22Rv1 (cell line): ENCODE data around the gene NR1D1.
"Not testable (repeated sequence)": the region's sequence is repeated elsewhere in the genome, so short reads cannot be mapped to it uniquely, and the experiment has no call there.

Experiments
- H3K27ac ChIP-seq: fragments of 450-650 bp; 2 replicates; pipeline ENCODE4 v1.5.1; 2017
- ZFX ChIP-seq: fragments of 450-650 bp; IDR thresholded peaks from 2 replicates; pipeline ENCODE4 v1.6.1; 2017; ENCODE audit warnings: antibody characterized with exemption, borderline replicate concordance
- TF ChIP-seq, protein P1 (sequence below): fragments of 450-650 bp; IDR thresholded peaks from 2 replicates; pipeline ENCODE4 v1.5.1; 2017; ENCODE audit warnings: mild to moderate bottlenecking

NR1D1 gene

DNA sequence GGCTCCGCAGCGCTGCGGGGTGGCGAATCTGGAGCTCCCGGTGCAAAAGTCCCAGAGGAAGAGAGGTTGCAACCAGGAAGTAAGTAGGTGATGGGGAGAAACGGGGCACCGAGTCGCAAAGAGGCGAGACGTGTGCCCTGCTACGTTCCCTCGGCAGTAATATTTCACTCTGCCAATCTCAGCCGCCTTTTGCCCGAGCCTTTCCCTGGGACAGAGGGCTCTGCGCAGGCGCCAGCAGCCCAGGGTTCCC, at the start of gene NR1D1:
Gene NR1D1, minus strand, starts transcription at position 171 of the 250 bp plus-strand sequence. CDS start 495 bp downstream, outside the sequence.
- H3K27ac ChIP-seq: peak within 1 kb of the TSS; percentile 64
- TF ChIP-seq ZFX: no peak
- TF ChIP-seq, protein P1, sequence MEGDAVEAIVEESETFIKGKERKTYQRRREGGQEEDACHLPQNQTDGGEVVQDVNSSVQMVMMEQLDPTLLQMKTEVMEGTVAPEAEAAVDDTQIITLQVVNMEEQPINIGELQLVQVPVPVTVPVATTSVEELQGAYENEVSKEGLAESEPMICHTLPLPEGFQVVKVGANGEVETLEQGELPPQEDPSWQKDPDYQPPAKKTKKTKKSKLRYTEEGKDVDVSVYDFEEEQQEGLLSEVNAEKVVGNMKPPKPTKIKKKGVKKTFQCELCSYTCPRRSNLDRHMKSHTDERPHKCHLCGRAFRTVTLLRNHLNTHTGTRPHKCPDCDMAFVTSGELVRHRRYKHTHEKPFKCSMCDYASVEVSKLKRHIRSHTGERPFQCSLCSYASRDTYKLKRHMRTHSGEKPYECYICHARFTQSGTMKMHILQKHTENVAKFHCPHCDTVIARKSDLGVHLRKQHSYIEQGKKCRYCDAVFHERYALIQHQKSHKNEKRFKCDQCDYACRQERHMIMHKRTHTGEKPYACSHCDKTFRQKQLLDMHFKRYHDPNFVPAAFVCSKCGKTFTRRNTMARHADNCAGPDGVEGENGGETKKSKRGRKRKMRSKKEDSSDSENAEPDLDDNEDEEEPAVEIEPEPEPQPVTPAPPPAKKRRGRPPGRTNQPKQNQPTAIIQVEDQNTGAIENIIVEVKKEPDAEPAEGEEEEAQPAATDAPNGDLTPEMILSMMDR: no peak

DNA sequence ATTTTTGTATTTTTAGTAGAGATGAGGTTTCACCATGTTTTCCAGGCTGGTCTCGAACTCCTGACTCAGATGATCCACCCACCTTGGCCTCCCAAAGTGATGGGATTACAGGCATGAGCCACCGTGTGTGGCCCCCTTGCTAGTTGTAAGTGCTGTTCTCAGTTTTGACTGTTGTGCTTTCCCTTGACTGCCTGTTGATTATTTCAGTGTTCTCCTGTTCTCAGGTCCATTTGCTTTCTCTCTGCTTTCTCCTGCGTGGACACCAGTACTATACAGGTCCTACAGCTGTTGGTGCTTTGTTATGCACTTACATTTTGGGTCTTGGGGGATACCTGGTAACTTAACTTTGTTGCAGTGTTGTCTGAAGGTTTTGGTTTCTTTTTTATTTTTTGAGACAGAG, 48.1 kb upstream of the NR1D1 start:
- no peak overlapping the region for H3K27ac ChIP-seq
- no peak for TF ChIP-seq ZFX
- TF ChIP-seq, protein P1: no peak

DNA sequence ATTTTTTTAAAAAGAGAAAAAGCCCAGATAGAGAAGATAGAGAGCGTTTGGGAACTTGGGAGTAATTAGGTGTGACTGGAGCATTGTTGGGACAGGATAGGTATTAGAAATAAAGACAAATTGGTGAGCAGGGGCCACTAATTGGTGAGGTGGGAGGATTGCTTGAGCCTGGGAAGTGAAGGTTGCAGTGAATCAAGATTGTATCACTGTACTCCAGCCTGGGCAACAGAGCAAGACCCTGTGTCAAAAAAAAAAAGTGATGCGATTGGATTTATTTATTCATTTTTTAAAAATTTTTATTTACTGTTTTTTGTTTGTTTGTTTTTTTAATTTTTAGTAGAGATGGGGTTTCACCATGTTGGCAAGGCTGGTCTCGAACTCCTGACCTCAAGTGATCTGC, 45.1 kb upstream of the NR1D1 start:
- no peak overlapping the region for H3K27ac ChIP-seq
- TF ChIP-seq ZFX: no peak
- TF ChIP-seq, protein P1: no peak

DNA sequence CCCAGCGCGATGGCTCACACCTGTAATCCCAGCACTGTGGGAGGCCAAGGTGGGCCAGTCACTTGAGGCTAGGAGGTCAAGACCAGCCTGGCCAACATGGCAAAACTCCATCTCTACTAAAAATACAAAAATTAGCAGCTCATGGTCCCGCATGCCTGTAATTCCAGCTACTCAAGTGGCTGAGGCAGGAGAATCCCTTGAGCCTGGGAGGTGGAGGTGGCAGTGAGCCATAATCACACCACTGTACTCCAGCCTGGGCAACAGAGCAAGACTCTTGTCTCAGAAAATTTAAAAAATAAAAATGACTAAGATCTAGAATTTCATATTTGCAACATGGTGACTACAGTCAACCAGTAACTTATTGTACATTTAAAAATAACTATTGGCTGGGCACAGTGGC, 42.8 kb upstream of the NR1D1 start:
- H3K27ac ChIP-seq: not testable (repeated sequence)

DNA sequence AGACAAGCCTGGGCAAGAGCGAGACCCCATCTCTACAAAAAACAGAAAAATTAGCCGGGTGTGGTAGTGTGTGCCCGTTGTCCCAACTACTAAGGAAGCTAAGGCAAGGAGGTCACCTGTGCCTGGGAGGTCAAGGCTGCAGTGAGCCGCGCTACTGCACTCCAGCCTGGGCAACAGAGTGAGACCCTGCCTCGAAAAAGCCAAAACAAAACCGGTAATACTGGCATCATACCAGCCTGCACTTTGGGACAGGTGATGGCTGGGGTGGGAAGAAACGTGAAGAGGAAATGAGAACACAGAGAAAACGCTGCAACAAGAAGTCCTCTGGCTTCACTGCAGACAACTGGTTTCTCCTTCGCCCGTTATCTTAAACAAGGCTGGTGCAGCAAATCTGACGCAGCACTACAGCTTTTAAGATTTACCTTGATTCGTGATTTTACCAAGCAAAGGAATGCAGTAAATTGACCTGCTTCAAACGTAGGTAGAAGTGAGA, 39.2 kb upstream of the NR1D1 start:
- TF ChIP-seq ZFX: no peak
- TF ChIP-seq, protein P1: no peak
- H3K27ac ChIP-seq: peak overlapping the region; percentile 92

DNA sequence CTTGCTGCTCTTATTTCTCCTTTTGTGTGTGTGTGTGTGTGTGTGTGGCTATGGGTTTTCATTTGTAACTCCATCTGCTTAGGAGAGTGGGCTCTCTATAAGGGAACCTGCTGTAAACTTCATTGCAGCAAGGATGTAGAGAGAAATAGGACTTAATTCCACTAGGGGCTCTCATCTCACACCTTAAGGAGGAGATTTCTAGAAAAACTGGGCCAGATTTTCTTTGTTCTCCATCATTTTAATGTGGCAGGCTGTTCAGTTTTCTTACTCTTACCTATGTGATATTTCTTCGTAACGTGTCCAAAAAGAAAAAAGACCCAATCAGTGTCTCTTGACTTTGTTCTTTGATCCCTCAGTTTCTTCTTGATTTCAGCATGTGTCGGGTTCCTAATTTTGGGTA, 35.4 kb upstream of the NR1D1 start:
- H3K27ac ChIP-seq: peak overlapping the region; percentile 27
- no peak for TF ChIP-seq ZFX
- TF ChIP-seq, protein P1: no peak

DNA sequence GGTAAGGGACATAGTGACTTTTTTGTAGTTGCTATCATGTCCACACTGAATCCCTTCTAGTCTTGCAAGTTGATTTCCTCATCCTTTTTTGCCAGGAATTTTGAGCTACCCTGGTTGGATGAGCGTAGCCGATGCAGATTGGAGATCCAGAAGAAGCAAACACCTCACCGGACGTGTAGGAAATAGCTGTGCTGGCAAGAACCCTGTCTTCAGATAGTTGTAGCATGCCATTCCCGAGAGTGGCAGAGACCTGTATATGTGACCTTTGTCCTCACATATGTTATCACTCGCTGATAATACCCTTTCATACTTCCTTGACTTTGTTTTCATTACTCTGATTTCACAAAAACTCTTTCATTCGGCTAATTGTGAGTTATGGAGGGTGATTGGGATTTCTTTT, 33.8 kb upstream of the NR1D1 start:
- TF ChIP-seq ZFX: no peak
- TF ChIP-seq, protein P1: no peak
- peak overlapping the region; percentile 27; the same call in 1 of the 2 replicates for H3K27ac ChIP-seq

DNA sequence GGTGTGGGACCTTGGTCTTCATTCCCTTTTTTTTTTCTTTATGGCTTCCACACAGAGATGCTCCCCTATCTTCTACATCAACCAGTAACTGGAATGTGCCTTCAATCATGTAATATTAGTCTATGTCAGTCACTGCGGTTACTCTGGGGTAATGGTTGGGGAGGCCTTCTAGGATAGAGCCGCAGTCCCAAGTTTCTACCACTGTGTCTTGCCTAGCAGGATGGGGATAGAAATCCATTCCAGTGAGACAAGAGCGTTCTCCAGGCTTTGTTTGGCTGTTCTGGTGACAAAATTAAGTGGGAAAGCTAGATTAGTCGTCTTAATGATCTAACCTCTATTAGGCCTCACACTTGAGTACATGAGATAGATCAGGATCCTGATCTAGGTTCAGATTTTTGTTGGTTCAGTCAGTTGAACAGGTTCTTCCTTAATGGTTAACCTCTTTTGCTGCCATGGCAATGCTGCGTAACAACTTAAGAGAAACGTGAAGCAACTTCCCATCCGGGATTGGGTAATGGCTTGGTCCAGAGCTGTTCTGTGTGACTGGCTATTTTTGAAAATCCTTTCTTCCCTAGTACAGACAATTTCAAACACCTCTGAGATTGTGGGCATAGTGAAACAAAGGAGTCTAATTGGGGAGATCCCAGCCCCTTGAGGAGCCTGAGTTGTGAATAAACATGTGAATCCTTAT, 30.1 kb upstream of the NR1D1 start:
- TF ChIP-seq, protein P1: no peak
- no peak overlapping the region for H3K27ac ChIP-seq
